Measurements from ENCODE around the gene GALNT2.

GALNT2 gene

GRCh38 chr1:230235876-230236275 lies 168.8 kb downstream of the GALNT2 start:
- TF ChIP-seq CTCF (conservative IDR thresholded peaks at IDR 0.05): no peak
- no peak overlapping the region for H3K27ac ChIP-seq

- H3K27ac ChIP-seq: no peak overlapping the region
- no peak for TF ChIP-seq CTCF (conservative IDR thresholded peaks at IDR 0.05)
Observed at GRCh38 chr1:230236301-230237008, 169.4 kb downstream of the GALNT2 start.

- no peak for TF ChIP-seq CTCF (conservative IDR thresholded peaks at IDR 0.05)
Observed at GRCh38 chr1:230237009-230237370, 170.0 kb downstream of the GALNT2 start.

GRCh38 chr1:230237805-230238204 lies 170.8 kb downstream of the GALNT2 start:
- no peak overlapping the region for H3K27ac ChIP-seq
- TF ChIP-seq CTCF (conservative IDR thresholded peaks at IDR 0.05): no peak

More at GRCh38 chr1:230237009-230237370, 170.0 kb downstream of the GALNT2 start:
- H3K27ac ChIP-seq: no peak overlapping the region

- H3K27ac ChIP-seq: no peak overlapping the region
- TF ChIP-seq CTCF (conservative IDR thresholded peaks at IDR 0.05): no peak
Observed at GRCh38 chr1:230240446-230241086, 173.5 kb downstream of the GALNT2 start.

- H3K27ac ChIP-seq: no peak overlapping the region
- TF ChIP-seq CTCF (conservative IDR thresholded peaks at IDR 0.05): no peak
Observed at GRCh38 chr1:230242326-230242725, 175.3 kb downstream of the GALNT2 start.

GRCh38 chr1:230243146-230243545 lies 176.1 kb downstream of the GALNT2 start:
- no peak for TF ChIP-seq CTCF (conservative IDR thresholded peaks at IDR 0.05)
- no peak overlapping the region for H3K27ac ChIP-seq
